GM21515 (cell line): ENCODE data around the gene PRSS38.

Experiments used
- ATAC-seq: cut with Tn5 transposase; IDR thresholded peaks from one replicate; pipeline ENCODE4 v1.9.1; 2021; ENCODE audit not compliant: unreplicated experiment

The PRSS38 gene

DNA sequence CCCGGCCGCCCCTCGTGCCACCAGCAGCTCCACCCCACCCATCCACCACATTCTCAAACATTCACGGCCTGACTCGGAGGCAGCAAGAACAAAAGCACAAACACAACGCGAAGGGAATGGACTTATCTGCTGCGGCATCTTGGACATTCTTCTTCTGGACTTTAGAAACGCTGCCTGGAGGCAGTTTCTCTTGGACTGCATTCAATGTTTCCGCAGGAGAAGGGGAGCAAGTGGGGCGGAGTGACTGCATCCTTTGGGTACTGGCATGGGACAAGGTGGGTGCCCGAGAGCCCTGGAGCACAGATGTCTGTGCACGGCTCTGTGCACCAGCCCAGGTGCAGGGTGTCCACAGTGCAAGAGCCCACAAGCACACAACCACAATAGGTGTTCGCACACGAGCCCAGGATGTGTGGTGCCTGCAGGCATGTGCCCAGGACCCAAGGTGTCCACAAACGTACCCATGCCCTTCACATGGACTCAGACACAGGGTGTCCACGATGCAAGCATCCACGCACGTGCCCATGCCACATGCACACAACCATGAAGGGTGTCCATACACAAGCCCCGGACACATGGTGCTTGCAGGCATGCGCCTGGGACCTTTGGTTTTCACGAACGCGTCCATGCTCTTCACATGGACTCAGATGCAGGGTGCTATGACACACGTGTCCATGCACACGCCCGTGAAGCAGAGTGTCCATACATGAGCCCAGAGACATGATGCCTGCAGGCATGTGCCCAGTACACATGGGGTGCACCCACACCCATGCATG is 78.7 kb downstream of the PRSS38 start:
- no peak for ATAC-seq

DNA sequence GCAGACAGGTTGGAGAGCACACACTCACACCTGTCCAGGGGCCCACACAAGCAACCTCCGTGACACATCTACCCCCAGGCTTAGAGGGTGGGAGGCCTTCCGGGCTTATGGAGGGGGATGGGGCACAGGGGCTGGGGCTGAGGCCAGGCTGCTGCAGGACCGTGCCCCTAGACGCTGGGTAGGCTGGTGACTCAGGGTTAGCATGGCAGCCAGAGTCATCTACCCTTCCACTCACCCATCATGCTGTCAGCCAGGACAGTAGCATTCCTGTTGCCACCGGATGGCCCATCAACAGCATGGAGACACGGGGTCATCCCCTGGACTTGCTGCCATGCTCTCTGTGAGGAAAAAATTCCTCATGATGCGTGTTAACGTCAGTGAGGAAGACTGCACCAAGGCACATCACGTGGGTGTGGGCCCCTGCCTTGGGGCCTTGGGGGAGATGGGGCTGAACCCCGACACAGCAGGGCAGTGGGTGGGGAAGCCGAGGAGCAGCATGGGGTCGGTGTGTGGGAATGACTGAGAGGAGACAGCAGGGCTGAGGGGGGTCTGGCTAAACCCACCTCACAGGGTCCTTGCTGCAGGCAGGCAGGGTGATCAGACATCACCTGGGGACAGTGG is 79.5 kb downstream of the PRSS38 start:
- no peak for ATAC-seq
